CD14-positive monocyte (primary cell): ENCODE measurements around the gene HNRNPH1. TPM values are rescaled to one million over a fixed set of nuclear protein-coding genes. Genes with fewer than 3 reads are reported as not detected.

Experiments
- DNase-seq, 3 donors: peaks; one replicate each; pipeline ENCODE4 v3.0.0-alpha.2; 2011 to 2022
- H2AFZ ChIP-seq: 2 replicates; pipeline ENCODE4 v1.6.0; 2012; ENCODE audit warnings: mild to moderate bottlenecking, low read depth, low read length, inconsistent platforms; ENCODE audit not compliant: insufficient read depth, poor library complexity, severe bottlenecking
- H3K27ac ChIP-seq, 2 donors: 1 replicate in 1 of 2; 2 replicates in 1 of 2; pipeline ENCODE4 v1.5.1; 2012 to 2013; ENCODE audit warnings: low read length in 2 of 2, control low read depth in 1 of 2, inconsistent platforms in 1 of 2, low read depth in 1 of 2, mild to moderate bottlenecking in 1 of 2
- H3K27me3 ChIP-seq, 2 donors: one replicate each; pipeline versions ENCODE4 v1.6.0 to v1.6.1; 2011 to 2013; ENCODE audit warnings: low read length in 2 of 2; ENCODE audit not compliant: control insufficient read depth in 2 of 2, insufficient read depth in 2 of 2
- H3K36me3 ChIP-seq, 2 donors: replicated peaks in 1 of 2; 1 replicate in 1 of 2; 2 replicates in 1 of 2; pipeline versions ENCODE4 v1.5.1 to v1.6.1; 2012 to 2013; ENCODE audit warnings: low read length in 2 of 2, control low read depth in 1 of 2, inconsistent platforms in 1 of 2, mild to moderate bottlenecking in 1 of 2; ENCODE audit not compliant: insufficient read depth in 2 of 2, control insufficient read depth in 1 of 2
- H3K4me1 ChIP-seq, 2 donors: 1 replicate in 1 of 2; 2 replicates in 1 of 2; pipeline versions ENCODE4 v1.5.1 to v1.6.1; 2012 to 2013; ENCODE audit warnings: low read length in 2 of 2, control low read depth in 1 of 2, inconsistent platforms in 1 of 2, mild to moderate bottlenecking in 1 of 2, moderate library complexity in 1 of 2; ENCODE audit not compliant: insufficient read depth in 2 of 2, control insufficient read depth in 1 of 2
- H3K4me2 ChIP-seq: replicated peaks from 2 replicates; pipeline ENCODE3; 2012; ENCODE audit warnings: low read length, moderate library complexity, mild to moderate bottlenecking; ENCODE audit not compliant: poor library complexity, severe bottlenecking; ENCODE audit errors: extremely low read depth
- H3K4me3 ChIP-seq, 3 experiments: fragments of 200-600 bp in 1 of 3; sonication (generic) in 1 of 3; replicated peaks in 1 of 3; 1 replicate in 2 of 3; 2 replicates in 1 of 3; pipeline ENCODE4 v1.5.1; 2011 to 2013; ENCODE audit warnings: low read length in 3 of 3, mild to moderate bottlenecking in 3 of 3, control low read depth in 2 of 3, low read depth in 2 of 3, inconsistent platforms in 1 of 3, moderate library complexity in 1 of 3
- H3K79me2 ChIP-seq: 2 replicates; pipeline ENCODE4 v1.6.0; 2012; ENCODE audit warnings: mild to moderate bottlenecking, control low read depth, inconsistent platforms, low read length, moderate library complexity; ENCODE audit not compliant: insufficient read depth
- H3K9ac ChIP-seq: 2 replicates; pipeline ENCODE4 v1.6.0; 2017; ENCODE audit warnings: low read length, mild to moderate bottlenecking; ENCODE audit not compliant: insufficient read depth, poor library complexity, severe bottlenecking
- H3K9me3 ChIP-seq, 2 donors: replicated peaks in 1 of 2; 1 replicate in 1 of 2; 2 replicates in 1 of 2; pipeline versions ENCODE4 v1.5.1 to v1.6.1; 2012 to 2013; ENCODE audit warnings: low read length in 2 of 2, control low read depth in 1 of 2; ENCODE audit not compliant: control insufficient read depth in 1 of 2, insufficient read depth in 1 of 2
- H4K20me1 ChIP-seq: 2 replicates; pipeline ENCODE4 v1.6.0; 2012; ENCODE audit warnings: mild to moderate bottlenecking, low read length, control low read depth, moderate library complexity; ENCODE audit not compliant: insufficient read depth
- H3K27ac Mint-ChIP-seq, 7 donors: one replicate each; pipeline ENCODE4 v1.8.0; 2020; ENCODE audit warnings: mild to moderate bottlenecking in 7 of 7, mixed read lengths in 7 of 7, moderate library complexity in 6 of 7, inconsistent platforms in 2 of 7
- H3K27me3 Mint-ChIP-seq, 3 donors: one replicate each; pipeline ENCODE4 v1.8.0; 2021 to 2022; ENCODE audit warnings: low read depth in 3 of 3, mild to moderate bottlenecking in 3 of 3, mixed read lengths in 3 of 3, moderate library complexity in 3 of 3, inconsistent platforms in 1 of 3
- H3K36me3 Mint-ChIP-seq, 2 donors: one replicate each; pipeline ENCODE4 v1.8.0; 2020; ENCODE audit warnings: mixed read lengths in 2 of 2, inconsistent platforms in 1 of 2, mild to moderate bottlenecking in 1 of 2
- H3K4me1 Mint-ChIP-seq: one replicate; pipeline ENCODE4 v1.8.0; 2020; ENCODE audit warnings: mild to moderate bottlenecking, mixed read lengths
- H3K4me3 Mint-ChIP-seq, 2 donors: one replicate each; pipeline ENCODE4 v1.8.0; 2020; ENCODE audit warnings: mild to moderate bottlenecking in 2 of 2, mixed read lengths in 2 of 2, moderate library complexity in 1 of 2
- H3K9me3 Mint-ChIP-seq, 7 donors: one replicate each; pipeline ENCODE4 v1.8.0; 2020 to 2022; ENCODE audit warnings: mixed read lengths in 7 of 7, mild to moderate bottlenecking in 6 of 7, moderate library complexity in 6 of 7, inconsistent platforms in 2 of 7
- CTCF ChIP-seq: fragments of 200-600 bp; IDR thresholded peaks from one replicate; pipeline ENCODE4 v1.8.0; 2022; ENCODE audit warnings: antibody characterized with exemption, mild to moderate bottlenecking
- WGBS: methylation state at CpG from one replicate; pipeline ENCODE4 v1.1.5; 2013; ENCODE audit warnings: missing lambda C conversion rate; ENCODE audit not compliant: insufficient coverage; 5-methylcytosine and 5-hydroxymethylcytosine counted together
- intact Hi-C, 2 donors: fragments of 100-400 bp; cut with micrococcal nuclease; formaldehyde crosslinking; loops; one replicate each; pipeline versions ENCODE4 v1.15.0 to v1.15.1; 2023
- polyA plus RNA-seq, 3 donors: library from polyadenylated mRNA; depleted of rRNA in 1 of 3; unstranded in 2 of 3; stranded (reverse) in 1 of 3; fragments of 300-500 nt in 2 of 3; fragments of >200 nt in 1 of 3; fragmentation: Illumina TruSeq in 2 of 3; gene quantifications; 1 replicate in 2 of 3; 2 replicates in 1 of 3; pipeline ENCODE4 v1.2.3, GENCODE V29; 2012 to 2021

Gene HNRNPH1
- polyA plus RNA-seq, 3 donors, result 47.4 to 522 (median 51.9) TPM

DNA sequence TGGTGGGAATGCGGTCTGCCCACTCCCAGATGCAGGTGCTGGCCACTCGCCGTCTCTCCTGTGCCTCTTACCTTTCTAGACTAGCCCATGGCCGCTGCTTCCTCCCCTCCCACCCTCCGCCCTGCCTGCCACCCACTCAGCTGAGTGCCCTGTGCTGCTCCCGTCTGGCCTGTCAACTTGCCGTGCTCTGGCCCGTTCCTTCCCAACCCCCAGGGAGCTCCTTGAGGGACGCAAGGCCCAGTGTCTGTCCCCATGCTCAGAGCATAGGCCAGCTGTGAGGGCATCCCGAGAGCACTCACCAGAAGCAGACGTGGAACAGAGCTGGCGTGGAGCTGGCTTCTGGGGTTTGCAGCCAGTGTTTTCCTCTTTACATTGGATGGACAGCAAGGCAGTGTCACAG lies 20.2 kb downstream of the HNRNPH1 start:
- no peaks in the 10 kb centered on the region for H3K9me3 ChIP-seq
- H3K79me2 ChIP-seq, result no peaks in the 10 kb centered on the region
- H4K20me1 ChIP-seq, result peaks cover 46% of the 10 kb centered on the region
- H3K27ac ChIP-seq, result no peak overlapping the region
- intact Hi-C loops, result no loop called here
- H3K9ac ChIP-seq, result no peak overlapping the region
- H3K4me3 ChIP-seq, result no peak overlapping the region
- peaks cover 0 to 1% (median 0%) of the 10 kb centered on the region in 7 donors for H3K9me3 Mint-ChIP-seq
- H3K4me1 ChIP-seq, result peaks cover 14 to 17% of the 10 kb centered on the region in 2 donors
- no peak overlapping the region for H3K4me3 Mint-ChIP-seq
- WGBS, result 95% methylated on average over 11 of the region's 12 CpGs
- H3K4me2 ChIP-seq, result no peak overlapping the region
- H3K27me3 ChIP-seq, result no peaks in the 10 kb centered on the region
- no peak overlapping the region for H2AFZ ChIP-seq
- no peak for TF ChIP-seq CTCF
- H3K36me3 ChIP-seq, result peaks cover 59 to 87% of the 10 kb centered on the region in 2 donors
- DNase-seq, result no peak
- H3K36me3 Mint-ChIP-seq, result peaks cover 64 to 89% of the 10 kb centered on the region in 2 donors
- peak overlapping the region in 1 of 7 donors; percentile 46 for H3K27ac Mint-ChIP-seq
- H3K27me3 Mint-ChIP-seq, result no peaks in the 10 kb centered on the region
- H3K4me1 Mint-ChIP-seq, result peaks cover 14% of the 10 kb centered on the region

DNA sequence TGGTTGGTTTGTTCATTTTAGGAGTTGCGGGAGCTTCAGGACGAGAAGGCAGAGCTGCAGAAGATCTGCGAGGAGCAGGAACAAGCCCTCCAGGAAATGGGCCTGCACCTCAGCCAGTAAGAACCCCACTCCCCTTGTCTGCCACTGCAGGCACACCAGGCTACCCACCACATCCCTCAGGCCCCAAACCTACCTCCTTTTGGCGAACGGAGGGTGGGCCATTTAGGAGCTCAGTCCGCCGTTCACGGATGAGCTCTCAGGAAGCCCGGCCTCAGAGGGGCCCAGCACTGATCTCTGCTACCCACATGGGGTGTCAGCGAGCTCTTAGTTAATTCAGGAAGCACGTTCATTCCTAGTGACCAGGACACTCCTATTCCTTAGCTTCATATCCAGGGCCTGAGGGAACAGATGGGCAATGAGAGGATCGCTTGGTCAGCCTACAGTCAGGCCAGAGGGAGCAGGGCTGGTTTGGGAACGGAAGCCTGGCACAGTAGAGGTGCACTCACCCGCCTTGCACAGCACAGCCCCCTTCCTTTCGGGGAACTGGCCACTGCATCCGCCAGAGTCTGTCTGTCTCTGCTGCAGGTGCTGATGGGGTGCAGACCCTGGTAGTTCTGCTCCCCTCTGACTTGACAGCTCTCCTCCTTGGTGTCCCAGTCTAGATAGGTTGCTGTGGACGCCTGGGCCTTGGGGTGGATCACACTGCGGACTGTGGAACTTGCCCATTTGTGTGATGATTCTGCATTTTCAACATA lies 21.4 kb downstream of the HNRNPH1 start:
- H3K9me3 Mint-ChIP-seq, result peaks cover 0 to 1% (median 0%) of the 10 kb centered on the region in 7 donors
- no peak for TF ChIP-seq CTCF
- WGBS, result 97% methylated on average over 11 of the region's 18 CpGs
- H3K27me3 Mint-ChIP-seq, result no peaks in the 10 kb centered on the region
- H3K27ac Mint-ChIP-seq, result peak overlapping the region in 2 of 7 donors; percentile 16 to 53
- Histone ChIP-seq H3K4me2 (no peak overlapping the region), H3K9ac (no peak overlapping the region), H3K4me1 (peaks cover 14 to 17% of the 10 kb centered on the region in 2 donors), H3K79me2 (no peaks in the 10 kb centered on the region), H3K27me3 (no peaks in the 10 kb centered on the region), H2AFZ (no peak overlapping the region), H3K4me3 (no peak overlapping the region), H3K36me3 (peaks cover 55 to 87% of the 10 kb centered on the region in 2 donors), H3K27ac (no peak overlapping the region), H3K9me3 (no peaks in the 10 kb centered on the region), H4K20me1 (peaks cover 34% of the 10 kb centered on the region)
- DNase-seq, result no peak
- peaks cover 59 to 92% of the 10 kb centered on the region in 2 donors for H3K36me3 Mint-ChIP-seq
- peaks cover 11% of the 10 kb centered on the region for H3K4me1 Mint-ChIP-seq
- intact Hi-C loops, result no loop called here
- H3K4me3 Mint-ChIP-seq, result no peak overlapping the region
